HCT116 (cell line): Measurements from ENCODE around the gene ESR1.

Experiments used
- MAX ChIP-seq: IDR thresholded peaks from 2 replicates; pipeline ENCODE4 v1.6.1; 2012
- POLR2AphosphoS5 ChIP-seq: IDR thresholded peaks from 2 replicates; pipeline ENCODE4 v1.6.1; 2011; ENCODE audit warnings: mild to moderate bottlenecking, low read depth, low read length, moderate library complexity
- ZNF274 ChIP-seq: fragments of 200-500 bp; sonication (Bioruptor generic); IDR thresholded peaks from 2 replicates; pipeline ENCODE4 v1.6.1; 2014; ENCODE audit warnings: mild to moderate bottlenecking, low read depth, low read length, inconsistent platforms

- TF ChIP-seq ZNF274 (no peak), MAX (no peak), POLR2AphosphoS5 (no peak)
These were observed 344.4 kb downstream of the ESR1 start for GRCh38 chr6:152151920-152152319.
